DMS53 treated with DMSO at 0.1 percent for 48 hours (cell line): ENCODE results near the gene CASKIN1.

Experiments
- DNase-seq: peaks from one replicate; lab custom pipeline; 2025; ENCODE audit not compliant: unreplicated experiment; lab: John Stamatoyannopoulos, UW

The CASKIN1 gene

DNA sequence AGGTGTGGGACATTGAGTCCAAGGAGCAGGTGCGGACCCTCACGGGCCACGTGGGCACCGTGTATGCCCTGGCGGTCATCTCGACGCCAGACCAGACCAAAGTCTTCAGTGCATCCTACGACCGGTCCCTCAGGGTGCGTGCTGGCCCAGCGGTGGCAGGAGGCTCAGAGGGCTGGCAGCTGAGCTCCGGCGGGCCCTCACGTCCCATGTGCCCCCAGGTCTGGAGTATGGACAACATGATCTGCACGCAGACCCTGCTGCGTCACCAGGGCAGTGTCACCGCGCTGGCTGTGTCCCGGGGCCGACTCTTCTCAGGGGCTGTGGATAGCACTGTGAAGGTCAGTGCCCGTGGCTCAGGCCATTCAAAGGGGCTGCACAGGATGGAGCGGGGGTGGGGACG, 20.4 kb downstream of the CASKIN1 start:
- no peak for DNase-seq

DNA sequence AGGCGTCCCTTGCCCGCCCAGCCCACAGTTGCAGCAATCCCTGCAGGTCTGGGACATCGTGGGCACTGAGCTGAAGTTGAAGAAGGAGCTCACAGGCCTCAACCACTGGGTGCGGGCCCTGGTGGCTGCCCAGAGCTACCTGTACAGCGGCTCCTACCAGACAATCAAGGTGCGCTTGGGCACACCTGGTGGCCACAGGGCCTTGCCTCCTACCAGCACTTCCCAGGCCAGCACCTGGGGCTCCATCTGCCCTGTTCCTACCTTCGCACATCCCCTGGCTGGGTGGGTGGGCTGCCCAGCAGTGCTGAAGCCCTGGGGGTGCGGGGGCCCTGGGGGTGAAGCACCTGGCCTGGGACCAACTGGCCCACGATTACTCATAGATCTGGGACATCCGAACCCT, 21.0 kb downstream of the CASKIN1 start:
- DNase-seq, result no peak

DNA sequence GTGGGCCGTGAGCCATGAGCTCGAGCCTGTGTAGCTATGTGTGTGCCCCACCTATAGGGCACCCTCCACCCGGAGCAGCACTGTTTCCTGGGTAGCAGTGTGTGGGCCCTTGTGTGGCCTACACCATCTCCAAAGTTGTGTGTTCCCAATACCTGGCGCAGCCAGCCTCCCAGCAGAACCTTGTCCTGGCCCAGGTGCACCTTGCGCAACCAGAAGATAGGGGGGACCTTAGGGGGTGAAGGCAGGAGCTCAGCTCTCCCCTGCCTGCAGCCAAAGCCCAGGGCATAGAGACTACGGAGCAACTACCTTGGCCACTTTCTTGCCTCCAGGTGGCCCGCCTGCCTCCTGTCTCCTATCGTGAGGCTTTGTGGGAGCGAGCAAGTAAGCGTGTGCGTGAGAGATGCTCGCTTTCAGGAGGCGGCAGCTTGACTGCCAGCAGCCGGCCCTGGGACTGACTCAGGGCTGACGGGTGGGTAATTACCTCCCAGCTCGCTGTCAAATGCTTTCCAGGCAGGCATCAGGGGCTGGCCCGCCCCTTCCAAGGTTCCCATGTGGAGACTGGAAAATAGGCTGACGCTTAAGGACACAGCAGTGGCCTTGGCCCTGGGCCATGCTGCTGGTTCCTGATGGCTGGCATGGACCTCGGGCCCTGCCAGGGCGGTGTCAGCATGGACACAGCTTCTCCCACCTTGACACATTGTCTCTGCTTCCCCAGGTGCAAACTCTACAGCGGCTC, 21.8 kb downstream of the CASKIN1 start:
- no peak for DNase-seq

DNA sequence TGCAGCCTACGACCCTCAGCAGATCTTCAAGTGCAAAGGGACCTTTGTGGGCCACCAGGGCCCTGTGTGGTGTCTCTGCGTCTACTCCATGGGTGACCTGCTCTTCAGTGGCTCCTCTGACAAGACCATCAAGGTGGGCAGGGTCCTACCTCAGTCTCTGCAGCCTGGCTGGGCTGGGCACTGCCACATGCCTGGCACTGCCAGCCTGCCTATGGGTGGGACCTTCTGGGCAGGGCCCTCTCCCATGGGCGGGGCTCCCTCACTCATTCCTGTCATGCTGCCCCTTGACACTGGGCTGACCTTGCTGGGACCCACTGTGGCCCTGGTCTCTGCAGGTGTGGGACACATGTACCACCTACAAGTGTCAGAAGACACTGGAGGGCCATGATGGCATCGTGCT, 22.5 kb downstream of the CASKIN1 start:
- DNase-seq, result no peak

GRCh38 chr16:2173366-2173765, 23.0 kb downstream of the CASKIN1 start:
- DNase-seq, result no peak

- DNase-seq, result no peak
Measured at GRCh38 chr16:2172688-2173335, 23.6 kb downstream of the CASKIN1 start.

GRCh38 chr16:2171601-2172178, 24.7 kb downstream of the CASKIN1 start:
- DNase-seq, result no peak

DNA sequence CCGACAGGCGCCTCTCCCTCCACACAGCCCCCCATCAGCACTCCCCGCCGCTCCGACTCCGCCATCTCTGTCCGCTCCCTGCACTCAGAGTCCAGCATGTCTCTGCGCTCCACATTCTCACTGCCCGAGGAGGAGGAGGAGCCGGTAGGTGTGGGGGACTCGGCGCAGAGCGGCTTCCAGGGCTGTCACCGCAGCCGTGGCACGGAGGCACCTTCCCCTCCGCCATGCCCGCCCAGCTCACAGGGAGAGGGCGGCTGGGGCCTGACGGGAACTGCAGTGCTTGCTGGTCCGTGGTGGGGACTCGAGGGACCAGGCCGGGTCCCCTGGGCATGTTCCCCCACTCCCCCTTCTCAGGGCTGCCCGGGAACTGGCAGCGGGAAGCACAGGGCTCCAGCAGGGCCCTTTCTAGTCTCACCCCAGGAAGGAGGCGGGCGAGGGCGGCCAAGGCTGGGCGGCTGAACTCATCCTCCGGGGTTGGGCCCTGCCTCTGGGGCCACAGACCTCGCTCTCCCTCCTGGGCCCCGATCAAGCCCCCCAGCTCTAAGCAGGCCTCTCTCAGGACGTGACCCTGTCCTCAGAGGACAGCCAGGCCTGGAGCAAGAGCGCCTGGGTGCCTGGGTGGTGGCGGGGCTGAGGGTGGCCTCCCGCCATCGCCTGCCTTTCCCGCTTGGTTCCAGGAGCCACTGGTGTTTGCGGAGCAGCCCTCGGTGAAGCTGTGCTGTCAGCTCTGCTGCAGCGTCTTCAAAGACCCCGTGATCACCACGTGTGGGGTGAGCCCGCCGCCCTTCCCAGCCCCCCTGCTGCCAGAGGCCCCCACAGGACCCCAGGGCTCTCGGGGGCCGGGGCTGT, 25.6 kb downstream of the CASKIN1 start:
- DNase-seq, result no peak

GRCh38 chr16:2170080-2170479, 26.3 kb downstream of the CASKIN1 start:
- no peak for DNase-seq

DNA sequence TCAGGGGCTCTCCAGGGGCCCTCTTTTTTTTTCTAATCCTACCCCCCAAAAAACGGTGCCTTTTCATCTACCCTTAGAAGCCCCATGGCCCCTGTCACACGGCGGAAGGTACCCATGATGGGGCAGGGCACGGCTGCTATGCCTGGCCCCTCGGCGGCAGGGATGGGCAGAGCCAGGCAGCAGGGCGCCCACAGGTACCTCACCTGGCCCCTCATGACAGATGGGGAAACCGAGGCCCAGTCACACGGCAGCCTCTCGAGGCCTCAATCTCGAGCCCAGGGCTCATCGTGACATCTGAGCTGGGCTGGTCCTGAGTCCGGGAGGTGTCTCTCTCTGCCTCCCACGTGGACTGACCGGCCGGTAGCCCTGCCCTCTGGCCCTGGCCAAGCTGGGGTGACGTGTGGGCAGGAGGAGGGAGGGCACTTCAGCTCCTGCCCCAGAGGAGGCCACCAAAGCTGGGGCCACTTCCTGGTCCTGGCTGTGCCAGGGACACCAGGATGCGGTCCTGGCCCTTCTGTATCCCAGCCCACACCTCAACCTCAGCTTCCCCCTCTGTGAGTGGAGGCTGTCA, 29.3 kb downstream of the CASKIN1 start:
- DNase-seq, result no peak

GRCh38 chr16:2166263-2167067, 29.9 kb downstream of the CASKIN1 start:
- DNase-seq, result no peak

- DNase-seq, result no peak
Measured at GRCh38 chr16:2165861-2166260, 30.5 kb downstream of the CASKIN1 start.

- DNase-seq, result no peak
Measured at GRCh38 chr16:2163211-2163881, 33.1 kb downstream of the CASKIN1 start.

DNA sequence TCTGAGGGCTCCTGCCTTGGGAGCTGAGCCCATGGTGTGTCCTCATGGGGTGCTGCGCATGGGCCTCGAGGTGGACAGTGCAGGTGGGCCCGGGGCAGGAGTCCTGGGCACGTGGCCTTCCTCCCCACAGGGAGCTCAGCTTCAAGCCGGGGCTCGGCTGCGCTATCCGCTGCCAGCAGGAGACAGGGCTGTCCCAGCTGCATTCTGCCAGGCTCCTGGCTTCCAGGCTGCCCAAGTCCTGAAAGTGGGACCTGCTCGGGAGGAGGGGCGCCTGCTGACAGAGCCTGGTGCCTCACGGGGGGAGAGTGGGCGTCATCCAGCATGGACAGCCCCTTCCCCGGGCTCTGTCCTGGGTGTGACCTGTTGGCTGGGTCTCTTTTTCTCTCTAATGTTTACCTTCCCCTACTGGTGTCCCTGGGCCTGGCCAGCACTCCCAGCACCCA, 33.7 kb downstream of the CASKIN1 start:
- no peak for DNase-seq

GRCh38 chr16:2161911-2162310, 34.5 kb downstream of the CASKIN1 start:
- DNase-seq, result no peak

DNA sequence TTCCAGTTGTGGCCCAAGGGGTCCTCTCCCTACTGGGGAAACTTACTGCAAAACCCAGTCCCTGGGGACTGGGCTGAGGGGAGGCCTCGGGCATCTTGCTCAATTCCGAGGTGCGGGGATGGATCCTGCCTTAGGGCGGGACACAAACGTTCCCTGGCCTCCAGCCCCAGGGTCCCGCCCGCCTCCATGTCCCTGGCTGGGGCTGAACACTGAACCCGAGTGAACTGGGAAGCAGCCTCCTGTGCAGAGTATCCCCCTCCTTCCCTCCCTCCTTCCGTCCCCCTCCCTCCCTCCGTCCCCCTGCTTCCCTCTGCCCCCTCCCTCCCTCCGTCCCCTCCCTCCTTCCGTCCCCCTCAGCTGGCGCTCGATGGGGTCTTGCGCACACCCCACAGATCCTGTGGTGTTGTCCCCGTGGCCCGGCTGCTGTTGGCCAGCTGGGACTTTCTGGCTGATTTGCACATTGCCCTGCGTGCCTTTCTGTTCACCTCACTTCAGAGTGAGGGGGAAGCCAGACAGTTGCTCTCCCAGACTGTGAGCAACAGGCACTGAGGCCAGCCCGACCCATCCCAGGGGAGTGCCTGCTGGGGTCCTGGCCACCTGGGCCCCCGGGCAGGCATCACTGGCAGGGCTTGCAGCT, 35.4 kb downstream of the CASKIN1 start:
- DNase-seq, result no peak

DNA sequence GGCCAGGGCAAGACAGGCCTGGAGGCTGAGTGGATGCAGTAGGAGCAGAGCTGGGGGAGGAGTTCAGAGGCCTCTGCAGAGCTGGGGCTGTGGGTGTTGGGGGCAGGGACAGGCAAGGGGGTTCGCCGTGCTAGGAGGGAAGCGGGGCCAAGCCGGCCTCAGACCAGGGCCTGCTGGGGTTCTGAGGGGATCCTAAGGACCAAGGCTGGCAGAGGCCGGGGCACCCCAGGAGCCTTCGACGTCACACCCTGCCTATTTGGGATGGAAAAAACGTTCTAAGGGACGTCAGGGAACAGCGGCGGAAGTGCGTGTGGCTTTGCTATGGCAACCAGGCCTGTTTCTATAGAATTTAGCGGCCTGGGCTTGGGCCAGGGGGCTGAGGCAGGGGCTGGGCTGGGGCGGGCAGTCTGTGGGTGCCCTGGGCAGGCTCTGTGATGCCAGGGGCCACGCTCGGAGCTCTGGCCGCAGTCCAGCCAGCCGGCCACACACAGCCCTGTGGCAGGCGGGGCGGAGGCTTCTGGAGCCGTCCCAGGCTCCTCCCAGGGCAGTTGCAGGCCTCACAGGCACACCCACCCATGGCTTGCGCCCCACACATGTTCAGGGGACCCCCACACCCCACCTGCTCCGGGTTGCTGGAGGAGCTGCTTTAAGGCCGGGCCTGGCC, 37.1 kb downstream of the CASKIN1 start:
- DNase-seq, result no peak

- DNase-seq, result no peak
Measured at GRCh38 chr16:2158262-2158638, 38.2 kb downstream of the CASKIN1 start.
